Measurements from ENCODE around the gene CDH4.

- TF ChIP-seq, protein P1, sequence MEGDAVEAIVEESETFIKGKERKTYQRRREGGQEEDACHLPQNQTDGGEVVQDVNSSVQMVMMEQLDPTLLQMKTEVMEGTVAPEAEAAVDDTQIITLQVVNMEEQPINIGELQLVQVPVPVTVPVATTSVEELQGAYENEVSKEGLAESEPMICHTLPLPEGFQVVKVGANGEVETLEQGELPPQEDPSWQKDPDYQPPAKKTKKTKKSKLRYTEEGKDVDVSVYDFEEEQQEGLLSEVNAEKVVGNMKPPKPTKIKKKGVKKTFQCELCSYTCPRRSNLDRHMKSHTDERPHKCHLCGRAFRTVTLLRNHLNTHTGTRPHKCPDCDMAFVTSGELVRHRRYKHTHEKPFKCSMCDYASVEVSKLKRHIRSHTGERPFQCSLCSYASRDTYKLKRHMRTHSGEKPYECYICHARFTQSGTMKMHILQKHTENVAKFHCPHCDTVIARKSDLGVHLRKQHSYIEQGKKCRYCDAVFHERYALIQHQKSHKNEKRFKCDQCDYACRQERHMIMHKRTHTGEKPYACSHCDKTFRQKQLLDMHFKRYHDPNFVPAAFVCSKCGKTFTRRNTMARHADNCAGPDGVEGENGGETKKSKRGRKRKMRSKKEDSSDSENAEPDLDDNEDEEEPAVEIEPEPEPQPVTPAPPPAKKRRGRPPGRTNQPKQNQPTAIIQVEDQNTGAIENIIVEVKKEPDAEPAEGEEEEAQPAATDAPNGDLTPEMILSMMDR (IDR thresholded peaks at IDR 0.05; ENCODE audit: borderline replicate concordance, extremely low read depth, low read length, poor library complexity, severe bottlenecking): no peak
- no peak for TF ChIP-seq EZH2 (IDR thresholded peaks at IDR 0.05; ENCODE audit: borderline replicate concordance, low read depth, low read length, severe bottlenecking)
Measured at GRCh38 chr20:61868466-61869090, 616.5 kb downstream of the CDH4 start.
